ENCODE results near the gene SETBP1.

- TF ChIP-seq CREB1 (CRISPR knock-in tag; IDR thresholded peaks at IDR 0.05) (no peak), USF1 (CRISPR knock-in tag; IDR thresholded peaks at IDR 0.05) (no peak), CTCF (IDR thresholded peaks at IDR 0.05) (no peak), SP1 (CRISPR knock-in tag; conservative IDR thresholded peaks at IDR 0.05) (no peak), CBFB (CRISPR knock-in tag; IDR thresholded peaks at IDR 0.05; ENCODE audit: low read depth) (no peak), ZNF138 (CRISPR knock-in tag; conservative IDR thresholded peaks at IDR 0.05) (no peak), MAX (CRISPR knock-in tag; IDR thresholded peaks at IDR 0.05) (no peak), NR2C2 (CRISPR knock-in tag; IDR thresholded peaks at IDR 0.05) (no peak), STAT6 (CRISPR knock-in tag; conservative IDR thresholded peaks at IDR 0.05; ENCODE audit: low read depth) (no peak), NR3C1 (CRISPR knock-in tag; conservative IDR thresholded peaks at IDR 0.05; ENCODE audit: low read depth) (no peak), GABPB1 (CRISPR knock-in tag; IDR thresholded peaks at IDR 0.05) (no peak), ATF1 (CRISPR knock-in tag; IDR thresholded peaks at IDR 0.05) (no peak)
These were observed 105.6 kb downstream of the SETBP1 start for GRCh38 chr18:44786257-44786656.
